ENCODE results near the gene INF2. TPM values are rescaled to one million over a fixed set of nuclear protein-coding genes. Genes with fewer than 3 reads are reported as not detected.

The INF2 gene
- total RNA-seq, 4 donors from 2014 or later = 187 to 510 (median 205) TPM

DNA sequence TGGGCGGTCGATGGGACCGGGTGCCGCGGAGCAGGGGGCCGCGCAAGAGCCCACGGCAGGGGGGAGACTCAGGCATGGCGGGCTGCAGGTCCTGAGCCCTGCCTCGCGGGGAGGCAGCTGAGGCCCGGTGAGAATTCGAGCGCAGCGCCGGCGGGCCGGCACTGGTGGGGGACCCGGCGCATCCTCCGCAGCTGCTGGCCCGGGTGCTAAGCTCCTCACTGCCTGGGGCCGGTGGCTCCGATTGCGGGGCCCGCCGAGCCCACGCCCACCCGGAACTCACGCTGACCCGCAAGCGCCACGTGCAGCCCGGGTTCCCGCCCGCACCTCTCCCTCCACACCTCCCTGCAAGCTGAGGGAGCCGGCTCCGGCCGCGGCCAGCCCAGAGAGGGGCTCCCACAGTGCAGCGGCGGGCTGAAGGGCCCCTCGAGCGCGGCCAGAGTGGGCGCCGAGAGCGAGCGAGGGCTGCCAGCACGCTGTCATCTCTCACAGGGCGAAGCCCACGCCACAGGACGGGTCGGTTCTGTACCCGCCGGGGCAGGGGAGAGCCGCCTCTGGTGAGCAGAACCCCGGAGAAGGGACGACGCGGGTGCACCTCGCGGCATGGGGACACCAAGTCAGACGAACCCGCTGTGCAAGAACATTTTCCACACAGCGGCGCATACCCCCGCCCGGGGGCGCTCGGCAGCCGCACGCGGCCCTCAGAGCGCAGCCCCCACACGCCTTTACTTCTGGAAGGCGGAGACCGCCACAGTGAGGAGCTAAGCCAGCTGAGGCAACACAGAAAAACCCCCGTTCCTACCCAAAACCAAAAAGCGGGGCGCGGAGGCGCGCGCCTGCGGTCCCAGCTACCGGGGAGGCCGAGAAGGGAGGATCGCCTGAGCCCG, 62.4 kb downstream of the INF2 start:
- in situ Hi-C loops (cut with MboI; ENCODE audit: low pct_ligation_motif_present in 1 of 4, low pct_unique_long_range_greater_than_20kb in 1 of 4, low sequenced_read_pairs in 3 of 4) (no loop called here), intact Hi-C loops (cut with DNase I; ENCODE audit: low total_unique reads) (no loop called here)
- 36 to 84% methylated on average over 5 to 83 of the region's 90 CpGs for WGBS, 2 donors (ENCODE audit: low coverage in 1 of 2)
- peaks cover 30 to 54% (median 41%) of the 10 kb centered on the region in 4 donors for H3K4me1 ChIP-seq
- no peak for DNase-seq
- H3K4me3 ChIP-seq = peak overlapping the region; percentile 39 to 96 (median 91)
- no peaks in the 10 kb centered on the region for H3K9me3 ChIP-seq
- TF ChIP-seq EP300 (IDR thresholded peaks at IDR 0.05; ENCODE audit: low read depth) = no peak
- TF ChIP-seq, protein P1, sequence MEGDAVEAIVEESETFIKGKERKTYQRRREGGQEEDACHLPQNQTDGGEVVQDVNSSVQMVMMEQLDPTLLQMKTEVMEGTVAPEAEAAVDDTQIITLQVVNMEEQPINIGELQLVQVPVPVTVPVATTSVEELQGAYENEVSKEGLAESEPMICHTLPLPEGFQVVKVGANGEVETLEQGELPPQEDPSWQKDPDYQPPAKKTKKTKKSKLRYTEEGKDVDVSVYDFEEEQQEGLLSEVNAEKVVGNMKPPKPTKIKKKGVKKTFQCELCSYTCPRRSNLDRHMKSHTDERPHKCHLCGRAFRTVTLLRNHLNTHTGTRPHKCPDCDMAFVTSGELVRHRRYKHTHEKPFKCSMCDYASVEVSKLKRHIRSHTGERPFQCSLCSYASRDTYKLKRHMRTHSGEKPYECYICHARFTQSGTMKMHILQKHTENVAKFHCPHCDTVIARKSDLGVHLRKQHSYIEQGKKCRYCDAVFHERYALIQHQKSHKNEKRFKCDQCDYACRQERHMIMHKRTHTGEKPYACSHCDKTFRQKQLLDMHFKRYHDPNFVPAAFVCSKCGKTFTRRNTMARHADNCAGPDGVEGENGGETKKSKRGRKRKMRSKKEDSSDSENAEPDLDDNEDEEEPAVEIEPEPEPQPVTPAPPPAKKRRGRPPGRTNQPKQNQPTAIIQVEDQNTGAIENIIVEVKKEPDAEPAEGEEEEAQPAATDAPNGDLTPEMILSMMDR (IDR thresholded peaks at IDR 0.05) = no peak
- TF ChIP-seq POLR2A (IDR thresholded peaks at IDR 0.05) = no peak
- H3K27me3 ChIP-seq = no peaks in the 10 kb centered on the region
- H3K36me3 ChIP-seq = peaks cover 0 to 8% (median 0%) of the 10 kb centered on the region in 4 donors
- peak overlapping the region; percentile 85 to 93 (median 90) for H3K27ac ChIP-seq

DNA sequence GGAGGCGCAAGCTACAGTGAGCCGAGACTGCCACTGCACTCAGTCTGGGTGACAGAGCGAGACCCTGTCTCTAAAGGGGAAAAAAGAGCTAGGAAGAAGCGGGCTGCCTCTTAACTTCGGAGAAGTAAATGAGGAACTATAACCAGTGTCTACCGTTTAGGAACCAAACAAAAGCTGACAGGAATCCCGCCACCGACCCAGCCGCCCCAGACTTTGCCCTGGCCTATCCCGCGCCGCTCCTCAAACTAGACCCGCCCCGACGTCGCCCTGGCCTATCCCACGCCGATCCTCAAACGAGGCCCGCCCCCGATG, 63.0 kb downstream of the INF2 start:
- H3K36me3 ChIP-seq = peaks cover 0 to 8% (median 0%) of the 10 kb centered on the region in 4 donors
- TF ChIP-seq POLR2AphosphoS5 (IDR thresholded peaks at IDR 0.05) (peak in 1 of 3 donors; percentile 18), EP300 (IDR thresholded peaks at IDR 0.05; ENCODE audit: low read depth) (no peak), POLR2A (IDR thresholded peaks at IDR 0.05) (peak; percentile 21)
- TF ChIP-seq, protein P1 (IDR thresholded peaks at IDR 0.05) = no peak
- H3K27me3 ChIP-seq = no peaks in the 10 kb centered on the region
- intact Hi-C loops (cut with DNase I; ENCODE audit: low total_unique reads) (no loop called here), in situ Hi-C loops (cut with MboI; ENCODE audit: low pct_ligation_motif_present in 1 of 4, low pct_unique_long_range_greater_than_20kb in 1 of 4, low sequenced_read_pairs in 3 of 4) (no loop called here)
- peak overlapping the region; percentile 85 to 93 (median 90) for H3K27ac ChIP-seq
- no peaks in the 10 kb centered on the region for H3K9me3 ChIP-seq
- peak overlapping the region; percentile 39 to 96 (median 91) for H3K4me3 ChIP-seq
- H3K4me1 ChIP-seq = peaks cover 26 to 48% (median 36%) of the 10 kb centered on the region in 4 donors
- WGBS, 2 donors (ENCODE audit: low coverage in 1 of 2) = 6 to 19% methylated on average over 6 to 19 of the region's 21 CpGs
- DNase-seq = no peak

DNA sequence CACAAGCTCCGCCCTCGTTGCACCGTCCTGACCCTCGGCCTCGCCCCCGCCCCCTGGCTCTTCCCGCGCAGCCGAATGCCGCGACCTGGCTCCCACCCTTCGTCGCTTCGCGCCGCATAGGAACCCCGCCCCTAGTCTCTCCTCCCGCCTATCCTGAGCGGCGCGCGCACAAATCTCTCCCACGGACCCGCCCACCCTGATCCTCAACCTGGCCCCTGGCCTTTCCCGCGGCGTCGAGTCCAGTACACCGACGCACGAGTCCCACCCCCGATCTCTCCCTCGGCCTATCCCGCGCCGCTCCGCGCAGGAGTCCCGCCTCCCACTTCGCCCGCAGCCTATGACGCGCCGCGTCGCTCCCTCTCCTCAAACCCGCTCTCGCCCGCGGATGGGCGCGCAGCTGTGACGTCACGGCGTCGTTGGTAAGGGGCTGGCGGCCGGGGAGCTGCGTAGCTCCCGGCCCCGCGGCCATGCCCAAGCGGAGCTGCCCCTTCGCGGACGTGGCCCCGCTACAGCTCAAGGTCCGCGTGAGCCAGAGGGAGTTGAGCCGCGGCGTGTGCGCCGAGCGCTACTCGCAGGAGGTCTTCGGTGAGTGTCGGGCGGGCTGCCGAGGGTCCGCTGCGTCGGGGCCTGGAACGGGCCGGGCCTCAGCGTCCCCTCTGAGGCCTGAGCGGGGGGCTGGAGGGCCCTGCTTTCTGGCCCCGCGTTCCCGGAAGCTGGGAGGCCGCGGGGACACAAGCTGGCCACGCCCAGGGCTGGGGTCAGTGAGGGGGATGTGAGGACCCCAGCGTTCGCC, 63.5 kb downstream of the INF2 start, which contains the start of gene SIVA1:
Gene SIVA1, plus strand, starts transcription at position 413 of the 793 bp plus-strand sequence. Its CDS starts 55 bp downstream, at position 468.
- peak; percentile 91 for TF ChIP-seq POLR2A (IDR thresholded peaks at IDR 0.05)
- peak; percentile 93 to 96 (median 94) for TF ChIP-seq POLR2AphosphoS5 (IDR thresholded peaks at IDR 0.05)
- TF ChIP-seq, protein P1 (IDR thresholded peaks at IDR 0.05) = peak in 1 of 5 experiments; percentile 16
- TF ChIP-seq EP300 (IDR thresholded peaks at IDR 0.05; ENCODE audit: low read depth) = no peak
- Histone ChIP-seq H3K4me1 (peaks cover 21 to 43% (median 31%) of the 10 kb centered on the region in 4 donors), H3K27ac (peak within 1 kb of the TSS; percentile 85 to 93 (median 90))

More for the DNA sequence above, 63.5 kb downstream of the INF2 start, which contains the start of gene SIVA1:
- DNase-seq = peak; percentile 100
- Histone ChIP-seq H3K27me3 (no peaks in the 10 kb centered on the region), H3K4me3 (peak within 1 kb of the TSS; percentile 89 to 96 (median 92)), H3K9me3 (no peaks in the 10 kb centered on the region), H3K36me3 (peaks cover 0 to 8% (median 2%) of the 10 kb centered on the region in 4 donors)
- intact Hi-C loops (cut with DNase I; ENCODE audit: low total_unique reads) = no loop called here
- in situ Hi-C loops (cut with MboI; ENCODE audit: low pct_ligation_motif_present in 1 of 4, low pct_unique_long_range_greater_than_20kb in 1 of 4, low sequenced_read_pairs in 3 of 4) = no loop called here
- 1% methylated on average over 32 of the region's 95 CpGs; no CpG with 5 or more reads in 1 of the 2 donors for WGBS, 2 donors (ENCODE audit: low coverage in 1 of 2)

Measured in transverse colon (tissue), 4 donors.